Stimulated activated CD8-positive, alpha-beta memory T cell treated with anti-CD3 and anti-CD28 coated beads, Interleukin-12 subunit alpha, Interleukin-12 subunit beta, amount 100 ng/mL, for 24 hours (primary cell): Measurements from ENCODE around the gene CDAN1.
A peak's percentile ranks its signal among the peaks of the same experiment; 100 is the strongest.
"Not testable (repeated sequence)": the region's sequence is repeated elsewhere in the genome, so short reads cannot be mapped to it uniquely, and the experiment has no call there.

Experiments
- DNase-seq: peaks from one replicate; pipeline ENCODE4 v3.0.0-alpha.2; 2020; ENCODE audit errors: extremely low read depth

CDAN1 gene, protein sequence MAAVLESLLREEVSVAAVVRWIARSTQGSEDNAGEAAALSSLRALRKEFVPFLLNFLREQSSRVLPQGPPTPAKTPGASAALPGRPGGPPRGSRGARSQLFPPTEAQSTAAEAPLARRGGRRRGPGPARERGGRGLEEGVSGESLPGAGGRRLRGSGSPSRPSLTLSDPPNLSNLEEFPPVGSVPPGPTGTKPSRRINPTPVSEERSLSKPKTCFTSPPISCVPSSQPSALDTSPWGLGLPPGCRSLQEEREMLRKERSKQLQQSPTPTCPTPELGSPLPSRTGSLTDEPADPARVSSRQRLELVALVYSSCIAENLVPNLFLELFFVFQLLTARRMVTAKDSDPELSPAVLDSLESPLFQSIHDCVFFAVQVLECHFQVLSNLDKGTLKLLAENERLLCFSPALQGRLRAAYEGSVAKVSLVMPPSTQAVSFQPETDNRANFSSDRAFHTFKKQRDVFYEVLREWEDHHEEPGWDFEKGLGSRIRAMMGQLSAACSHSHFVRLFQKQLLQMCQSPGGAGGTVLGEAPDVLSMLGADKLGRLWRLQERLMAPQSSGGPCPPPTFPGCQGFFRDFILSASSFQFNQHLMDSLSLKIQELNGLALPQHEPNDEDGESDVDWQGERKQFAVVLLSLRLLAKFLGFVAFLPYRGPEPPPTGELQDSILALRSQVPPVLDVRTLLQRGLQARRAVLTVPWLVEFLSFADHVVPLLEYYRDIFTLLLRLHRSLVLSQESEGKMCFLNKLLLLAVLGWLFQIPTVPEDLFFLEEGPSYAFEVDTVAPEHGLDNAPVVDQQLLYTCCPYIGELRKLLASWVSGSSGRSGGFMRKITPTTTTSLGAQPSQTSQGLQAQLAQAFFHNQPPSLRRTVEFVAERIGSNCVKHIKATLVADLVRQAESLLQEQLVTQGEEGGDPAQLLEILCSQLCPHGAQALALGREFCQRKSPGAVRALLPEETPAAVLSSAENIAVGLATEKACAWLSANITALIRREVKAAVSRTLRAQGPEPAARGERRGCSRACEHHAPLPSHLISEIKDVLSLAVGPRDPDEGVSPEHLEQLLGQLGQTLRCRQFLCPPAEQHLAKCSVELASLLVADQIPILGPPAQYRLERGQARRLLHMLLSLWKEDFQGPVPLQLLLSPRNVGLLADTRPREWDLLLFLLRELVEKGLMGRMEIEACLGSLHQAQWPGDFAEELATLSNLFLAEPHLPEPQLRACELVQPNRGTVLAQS

GRCh38 chr15:42736793-42737528, at the start of gene CDAN1:
TSS of gene CDAN1 (minus strand) at chr15:42737128. CDS start at chr15:42737102, 26 bp downstream.
- DNase-seq: peak; percentile 83

DNA sequence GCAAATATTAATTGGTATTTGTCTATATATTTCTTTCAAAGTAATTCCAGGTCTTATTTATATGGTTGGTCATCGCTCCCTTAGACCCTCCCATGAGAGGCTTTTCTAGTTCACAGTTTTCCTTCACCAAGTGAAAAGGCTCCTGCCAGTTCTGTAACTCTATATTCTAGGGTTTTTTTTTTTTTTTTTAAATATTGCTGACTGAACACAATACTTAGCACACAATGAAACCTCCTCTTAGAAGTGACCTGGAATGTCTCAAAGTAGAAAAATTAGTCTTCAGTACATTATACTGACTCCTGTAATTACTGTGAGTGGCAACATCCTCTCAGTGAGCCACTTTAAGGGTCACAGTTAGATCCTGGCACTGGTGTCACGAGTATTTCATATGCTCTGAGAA, 48.6 kb upstream of the CDAN1 start:
- no peak for DNase-seq

DNA sequence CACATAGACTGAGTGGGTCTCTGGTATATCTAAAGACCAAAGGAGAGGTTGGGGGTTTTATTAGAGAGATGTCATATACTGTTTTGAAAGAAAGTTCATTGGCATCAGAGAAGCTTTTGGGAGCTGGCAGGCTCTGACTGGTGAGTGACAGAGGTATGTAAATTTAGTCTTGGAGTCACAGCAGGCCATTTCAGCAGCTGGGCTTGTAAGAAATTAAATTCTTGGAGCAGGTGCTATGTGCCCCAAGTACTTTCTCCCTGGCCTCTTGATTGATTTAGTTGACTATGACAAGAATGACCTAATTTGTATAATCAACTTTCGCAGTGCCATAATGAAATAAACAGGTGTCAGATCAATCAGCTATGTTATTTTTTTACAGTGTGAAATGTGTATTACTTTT, 47.8 kb upstream of the CDAN1 start:
- no peak for DNase-seq

- DNase-seq: no peak
Observed at GRCh38 chr15:42782716-42783115, 45.8 kb upstream of the CDAN1 start.

- DNase-seq: no peak
Observed at GRCh38 chr15:42775416-42775815, 38.5 kb upstream of the CDAN1 start.

DNA sequence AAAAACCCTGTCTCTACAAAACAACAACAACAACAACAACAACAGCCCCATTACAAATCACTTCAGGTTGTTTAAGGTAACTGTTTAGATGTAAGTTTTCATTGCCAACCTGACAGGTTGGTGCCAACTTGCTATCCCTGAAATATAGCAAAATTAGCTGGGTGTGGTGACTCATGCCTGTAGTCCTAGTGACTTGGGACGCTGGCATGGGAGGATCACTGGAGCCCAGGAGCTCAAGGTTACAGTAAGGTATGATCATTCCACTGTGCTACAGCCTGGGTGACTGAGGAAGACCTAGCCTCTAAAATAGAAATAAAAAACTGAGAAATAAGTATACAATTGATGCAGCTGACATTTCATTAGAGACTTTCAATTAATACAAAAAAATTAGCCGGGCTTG, 36.0 kb upstream of the CDAN1 start:
- DNase-seq: no peak

- DNase-seq: no peak
Observed at GRCh38 chr15:42772144-42772543, 35.2 kb upstream of the CDAN1 start.

- DNase-seq: not testable (repeated sequence)
Observed at GRCh38 chr15:42766109-42766508, 29.2 kb upstream of the CDAN1 start.

DNA sequence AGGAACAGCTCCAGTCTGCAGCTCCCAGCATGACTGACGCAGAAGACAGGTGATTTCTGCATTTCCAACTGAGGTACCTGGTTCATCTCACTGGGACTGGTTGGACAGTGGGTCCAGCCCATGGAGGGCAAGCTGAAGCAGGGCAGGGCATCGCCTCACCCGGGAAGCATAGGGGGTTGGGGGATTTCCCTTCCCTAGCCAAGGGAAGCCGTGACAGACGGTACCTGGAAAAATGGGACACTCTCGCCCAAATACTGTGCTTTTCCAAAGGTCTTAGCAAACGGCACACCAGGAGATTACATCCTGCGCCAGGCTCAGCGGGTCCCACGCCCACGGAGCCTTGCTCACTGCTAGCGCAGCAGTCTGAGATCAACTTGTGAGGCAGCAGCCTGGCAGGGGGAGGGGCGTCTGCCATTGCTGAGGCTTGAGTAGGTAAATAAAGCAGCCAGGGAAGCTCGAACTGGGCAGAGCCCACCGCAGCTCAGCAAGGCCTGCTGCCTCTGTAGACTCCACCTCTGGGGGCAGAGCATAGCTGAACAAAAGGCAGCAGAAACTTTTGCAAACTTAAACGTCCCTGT, 27.3 kb upstream of the CDAN1 start:
- not testable (repeated sequence) for DNase-seq

GRCh38 chr15:42761813-42762212, 24.9 kb upstream of the CDAN1 start:
- DNase-seq: not testable (repeated sequence)

GRCh38 chr15:42760759-42761158, 23.8 kb upstream of the CDAN1 start:
- DNase-seq: no peak

DNA sequence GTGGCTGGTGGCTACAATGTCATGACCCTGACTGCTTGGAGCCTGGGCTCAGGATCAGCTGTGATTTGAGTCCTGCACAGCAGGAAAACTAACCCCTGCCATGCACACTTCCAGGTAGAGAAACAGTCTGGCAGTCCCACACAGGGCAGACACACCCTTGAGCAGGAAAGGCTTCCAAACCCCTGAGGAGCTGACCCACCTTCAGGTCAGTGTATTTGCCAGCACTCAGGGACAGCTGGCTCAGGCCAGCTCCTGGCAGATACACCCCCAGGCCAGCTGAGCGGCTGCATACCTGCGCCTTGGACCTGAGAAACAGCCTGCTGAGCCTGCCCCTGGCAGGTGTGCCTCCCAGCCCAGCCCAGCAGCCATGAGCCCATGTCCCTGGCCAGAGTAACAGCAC, 22.2 kb upstream of the CDAN1 start:
- DNase-seq: no peak

- DNase-seq: no peak
Observed at GRCh38 chr15:42750306-42750705, 13.4 kb upstream of the CDAN1 start.

- no peak for DNase-seq
Observed at GRCh38 chr15:42749266-42749665, 12.3 kb upstream of the CDAN1 start.

GRCh38 chr15:42744195-42744594, 7.3 kb upstream of the CDAN1 start:
- no peak for DNase-seq

DNA sequence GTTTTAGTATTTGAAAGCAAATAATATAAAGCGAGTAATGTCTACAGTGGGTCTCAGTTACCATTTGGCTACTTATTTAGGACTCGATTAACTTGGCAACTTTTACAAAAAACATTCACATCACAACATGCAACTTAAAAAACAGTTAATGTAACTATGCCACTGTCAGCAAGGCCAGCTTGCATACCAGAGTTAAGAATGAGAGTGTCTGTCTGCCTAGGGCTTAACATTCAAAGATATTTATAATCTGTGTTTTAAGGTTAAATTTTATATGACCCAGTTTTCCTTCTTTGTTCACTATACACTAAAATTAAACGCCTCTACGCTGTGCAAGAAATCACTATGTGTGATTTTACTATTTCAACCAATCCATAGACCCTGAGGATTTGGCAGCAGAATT, 5.2 kb upstream of the CDAN1 start:
- no peak for DNase-seq

DNA sequence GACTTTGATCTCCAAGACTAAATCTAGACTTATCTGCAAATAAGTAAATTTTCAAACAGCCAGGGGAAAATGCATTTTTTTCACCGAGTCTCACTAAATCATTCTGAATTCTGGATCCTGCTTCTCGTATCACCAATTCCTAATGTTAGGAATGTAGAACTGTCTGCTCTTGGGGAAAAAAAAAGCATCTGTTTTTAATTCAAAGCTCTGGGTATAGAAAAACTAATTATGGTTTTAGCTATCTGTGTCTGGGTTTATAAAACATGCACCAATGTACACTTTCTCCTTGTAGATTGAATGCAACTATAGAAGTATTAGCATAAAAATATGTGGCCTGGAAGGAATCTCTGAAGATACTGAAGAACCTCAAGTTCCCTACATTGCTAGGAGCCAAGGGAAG, 4.8 kb upstream of the CDAN1 start:
- no peak for DNase-seq

DNA sequence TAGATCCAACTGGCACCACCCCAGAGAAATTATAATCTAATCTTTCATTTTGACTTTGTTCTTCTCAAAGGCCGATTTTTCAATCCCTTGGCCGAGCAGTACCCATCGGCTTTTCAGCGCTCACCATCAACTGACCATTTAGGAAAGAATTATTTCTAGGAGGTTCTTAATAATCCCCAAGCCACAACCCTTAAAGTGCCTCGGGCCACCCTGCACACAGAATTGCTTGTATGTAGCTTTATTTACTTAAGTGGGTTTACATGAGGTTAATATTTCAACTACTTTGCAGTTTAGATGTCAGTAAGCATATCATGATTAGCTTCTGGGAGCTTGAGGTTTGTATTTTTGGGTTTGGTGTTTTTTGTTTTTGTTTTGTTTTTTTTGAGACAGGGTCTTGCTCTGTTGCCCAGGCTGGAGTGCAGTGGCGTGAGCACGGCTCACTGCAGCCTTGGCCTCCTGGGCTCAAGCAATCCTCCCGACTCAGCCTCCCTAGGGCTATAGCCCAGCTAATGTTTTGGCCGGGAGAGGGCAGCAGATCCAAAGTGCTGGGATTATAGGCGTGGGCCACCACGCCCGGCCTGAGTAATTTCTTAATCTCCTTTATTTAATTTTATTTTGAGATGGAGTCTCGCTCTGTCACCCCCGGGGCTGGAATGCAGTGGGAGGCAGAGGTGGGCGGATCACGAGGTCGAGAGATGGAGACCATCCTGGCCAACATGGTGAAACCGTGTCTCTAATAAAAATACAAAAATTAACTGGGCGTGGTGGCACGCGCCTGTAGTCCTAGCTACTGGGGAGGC, 801 bp upstream of the CDAN1 start:
- DNase-seq: no peak

GRCh38 chr15:42736178-42736792, 643 bp downstream of the CDAN1 start:
- no peak for DNase-seq
